SH-SY5Y (cell line): ENCODE data around the gene DGCR6L.

ENCODE experiments used
- GATA2 ChIP-seq: IDR thresholded peaks from 2 replicates; pipeline ENCODE4 v1.6.1; 2011; ENCODE audit warnings: mild to moderate bottlenecking, low read depth, low read length
- GATA3 ChIP-seq: IDR thresholded peaks from 2 replicates; pipeline ENCODE4 v1.6.1; 2011; ENCODE audit warnings: low read depth, mild to moderate bottlenecking, low read length, moderate library complexity

DGCR6L gene

DNA sequence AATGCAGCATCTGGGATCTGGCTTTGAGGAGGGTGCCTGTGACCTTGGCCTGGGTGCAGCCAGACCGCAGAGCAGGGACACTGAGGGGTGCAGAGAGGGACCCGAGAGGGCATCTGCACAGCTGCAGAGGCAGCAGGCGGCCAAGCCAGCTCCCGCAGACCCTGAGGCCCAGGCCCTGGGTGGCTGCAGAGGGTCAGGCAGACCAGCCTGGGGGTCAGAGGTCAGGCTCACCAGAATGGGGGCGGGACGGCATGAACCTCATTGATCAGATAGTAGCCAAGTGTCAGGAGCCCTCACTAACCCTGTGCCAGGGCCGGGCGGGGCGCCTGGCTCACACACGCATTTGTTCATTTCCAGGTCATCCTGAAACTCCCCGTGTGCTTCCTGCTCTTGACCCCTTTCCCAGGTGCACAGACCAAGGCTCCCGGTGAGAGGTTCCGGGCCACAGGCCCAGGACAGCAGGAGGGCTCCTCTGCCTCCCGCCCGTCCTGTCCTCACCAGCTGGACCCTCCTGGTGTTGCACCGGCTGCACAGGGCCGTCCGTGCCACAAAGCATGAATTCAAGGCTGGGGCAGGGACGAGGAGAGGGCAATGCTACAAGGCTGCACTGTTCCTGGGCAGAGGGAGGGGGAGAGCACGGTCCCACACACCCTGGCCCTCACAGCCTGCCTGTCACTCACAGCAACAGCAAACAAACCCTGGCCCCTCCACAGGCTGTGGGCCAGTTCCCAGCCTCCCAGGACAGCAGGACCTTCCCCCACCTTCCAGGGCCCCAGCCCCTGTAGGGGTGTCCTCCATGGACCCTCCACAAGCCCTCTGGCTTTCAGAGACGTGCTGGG is 55.0 kb downstream of the DGCR6L start:
- TF ChIP-seq GATA3 (no peak), GATA2 (no peak)
